IPS DF 6.9 (cell line): ENCODE results near the gene TMEM167B.

ENCODE experiments used
- DNase-seq: peaks from one replicate; pipeline ENCODE4 v3.0.0-alpha.2; 2013; ENCODE audit warnings: low read depth, low spot score
- H3K27ac ChIP-seq: one replicate; pipeline ENCODE4 v1.5.1; 2013; ENCODE audit warnings: low read length, control low read depth
- H3K27me3 ChIP-seq: 2 replicates; pipeline ENCODE4 v1.6.1; 2013; ENCODE audit warnings: mild to moderate bottlenecking, low read length; ENCODE audit not compliant: control insufficient read depth, insufficient read depth
- H3K36me3 ChIP-seq: 2 replicates; pipeline ENCODE4 v1.6.1; 2013; ENCODE audit warnings: low read length; ENCODE audit not compliant: control insufficient read depth, insufficient read depth
- H3K4me1 ChIP-seq: 2 replicates; pipeline ENCODE4 v1.6.1; 2013; ENCODE audit warnings: low read length; ENCODE audit not compliant: control insufficient read depth, insufficient read depth
- H3K4me3 ChIP-seq: 2 replicates; pipeline ENCODE4 v1.5.1; 2013; ENCODE audit warnings: mild to moderate bottlenecking, low read length
- H3K9me3 ChIP-seq: 2 replicates; pipeline ENCODE4 v1.6.1; 2013; ENCODE audit warnings: low read length, inconsistent platforms; ENCODE audit not compliant: control insufficient read depth, insufficient read depth
- WGBS: extraction: QIAGEN DNeasy Blood & Tissue Kit; methylation state at CpG from one replicate; pipeline ENCODE4 v1.1.7; 2013; ENCODE audit warnings: mixed read lengths, missing lambda C conversion rate; ENCODE audit not compliant: insufficient read length, insufficient coverage; 5-methylcytosine and 5-hydroxymethylcytosine counted together

Gene TMEM167B

DNA sequence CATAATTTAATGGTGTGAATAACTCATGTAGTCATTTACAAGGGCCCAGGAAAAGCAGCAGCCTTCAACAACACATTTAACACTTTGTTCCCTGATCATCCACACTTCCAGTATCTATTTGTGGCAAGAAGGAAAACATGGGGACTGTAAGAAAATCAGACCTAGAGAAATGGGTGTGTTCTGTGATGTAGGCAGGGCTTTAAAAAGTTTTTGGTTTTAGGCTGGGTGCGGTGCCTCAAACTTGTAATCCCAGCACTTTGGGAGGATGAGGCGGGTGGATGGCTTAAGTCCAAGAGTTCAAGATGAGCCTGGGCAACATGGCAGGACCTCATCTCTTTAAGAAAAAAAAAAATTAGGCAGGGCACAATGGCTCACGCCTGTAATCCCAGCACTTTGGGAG lies 34.5 kb upstream of the TMEM167B start:
- H3K36me3 ChIP-seq = no peaks in the 10 kb centered on the region
- H3K9me3 ChIP-seq = no peaks in the 10 kb centered on the region
- no peaks in the 10 kb centered on the region for H3K4me1 ChIP-seq
- H3K27me3 ChIP-seq = no peaks in the 10 kb centered on the region
- H3K27ac ChIP-seq = no peak overlapping the region
- no peak overlapping the region for H3K4me3 ChIP-seq
- DNase-seq = no peak
- no CpG with 5 or more reads among the region's 3 CpGs for WGBS

DNA sequence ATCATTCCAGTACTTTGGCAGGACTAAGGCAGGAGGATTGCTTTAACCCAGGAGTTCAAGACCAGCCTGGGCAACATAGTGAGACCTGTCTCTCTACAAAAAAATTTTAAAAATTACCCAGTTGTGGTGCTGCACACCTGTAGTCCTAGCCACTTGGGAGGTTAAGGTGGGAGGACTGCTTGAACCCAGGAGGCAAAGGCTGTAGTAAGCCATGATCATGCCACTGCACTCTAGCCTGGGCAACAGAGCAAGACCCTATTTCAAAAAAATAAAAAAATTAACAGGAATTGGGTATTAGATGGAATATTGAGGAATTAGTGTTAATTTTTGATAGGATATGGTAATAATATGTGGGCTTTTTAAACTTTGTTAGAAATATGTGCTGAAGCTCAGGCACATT lies 31.5 kb upstream of the TMEM167B start:
- no peak overlapping the region for H3K4me3 ChIP-seq
- no peaks in the 10 kb centered on the region for H3K27me3 ChIP-seq
- no peaks in the 10 kb centered on the region for H3K4me1 ChIP-seq
- H3K9me3 ChIP-seq = no peaks in the 10 kb centered on the region
- H3K27ac ChIP-seq = no peak overlapping the region
- DNase-seq = no peak
- no peaks in the 10 kb centered on the region for H3K36me3 ChIP-seq

DNA sequence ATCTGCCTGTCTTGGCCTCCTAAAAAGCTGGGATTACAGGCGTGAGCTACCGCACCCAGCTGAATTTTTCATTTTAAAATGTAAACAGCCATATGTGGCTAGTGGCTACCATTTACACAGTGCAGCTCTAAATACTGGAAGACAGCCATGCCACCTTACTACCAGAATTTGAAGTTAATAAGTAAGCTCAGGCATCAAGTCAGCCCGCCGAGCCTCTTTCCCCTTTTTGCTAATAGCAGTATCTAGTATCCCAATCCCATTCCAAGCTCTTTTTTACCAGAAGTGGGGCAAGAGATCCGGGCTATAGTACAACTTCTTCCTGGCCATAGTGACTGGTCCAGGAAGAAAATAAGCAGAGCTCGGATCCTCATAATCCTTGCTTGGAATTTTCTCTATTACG lies 29.9 kb upstream of the TMEM167B start:
- no peak for DNase-seq
- WGBS = no CpG with 5 or more reads among the region's 7 CpGs

GRCh38 chr1:109061183-109061582 lies 29.4 kb upstream of the TMEM167B start:
- H3K27ac ChIP-seq = no peak overlapping the region
- H3K9me3 ChIP-seq = no peaks in the 10 kb centered on the region
- H3K27me3 ChIP-seq = no peaks in the 10 kb centered on the region
- H3K4me1 ChIP-seq = no peaks in the 10 kb centered on the region
- H3K4me3 ChIP-seq = no peak overlapping the region
- DNase-seq = no peak
- WGBS = no CpG with 5 or more reads among the region's 4 CpGs
- peaks cover 3% of the 10 kb centered on the region; the same call in 1 of the 2 replicates for H3K36me3 ChIP-seq

More for the DNA sequence above, 29.9 kb upstream of the TMEM167B start:
- H3K36me3 ChIP-seq = peaks cover 3% of the 10 kb centered on the region; the same call in 1 of the 2 replicates
- H3K4me3 ChIP-seq = no peak overlapping the region
- no peaks in the 10 kb centered on the region for H3K9me3 ChIP-seq
- no peak overlapping the region for H3K27ac ChIP-seq
- H3K4me1 ChIP-seq = no peaks in the 10 kb centered on the region
- no peaks in the 10 kb centered on the region for H3K27me3 ChIP-seq

DNA sequence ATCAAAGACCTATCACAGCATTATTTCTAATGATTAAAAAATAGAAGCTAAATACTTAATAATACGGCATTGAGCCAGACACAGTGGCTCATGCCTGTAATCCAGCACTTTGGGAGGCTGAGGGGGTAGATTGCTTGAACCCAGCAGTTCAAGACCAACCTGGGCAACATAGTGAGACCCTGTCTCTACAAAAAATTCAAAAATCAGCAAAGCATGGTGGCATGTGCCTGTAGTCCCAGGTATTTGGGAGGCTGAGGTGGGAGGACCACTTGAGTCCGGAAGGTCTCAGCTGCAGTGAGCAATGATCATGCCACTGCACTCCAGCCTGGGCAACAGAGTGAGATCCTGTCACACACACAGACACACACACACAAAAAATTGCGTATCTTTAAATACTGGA lies 25.4 kb upstream of the TMEM167B start:
- H3K4me3 ChIP-seq = no peak overlapping the region
- no peak for DNase-seq
- no CpG with 5 or more reads among the region's 3 CpGs for WGBS
- no peak overlapping the region for H3K27ac ChIP-seq
- H3K9me3 ChIP-seq = no peaks in the 10 kb centered on the region
- H3K36me3 ChIP-seq = peaks cover 3% of the 10 kb centered on the region; the same call in 1 of the 2 replicates
- H3K27me3 ChIP-seq = no peaks in the 10 kb centered on the region
- H3K4me1 ChIP-seq = no peaks in the 10 kb centered on the region

DNA sequence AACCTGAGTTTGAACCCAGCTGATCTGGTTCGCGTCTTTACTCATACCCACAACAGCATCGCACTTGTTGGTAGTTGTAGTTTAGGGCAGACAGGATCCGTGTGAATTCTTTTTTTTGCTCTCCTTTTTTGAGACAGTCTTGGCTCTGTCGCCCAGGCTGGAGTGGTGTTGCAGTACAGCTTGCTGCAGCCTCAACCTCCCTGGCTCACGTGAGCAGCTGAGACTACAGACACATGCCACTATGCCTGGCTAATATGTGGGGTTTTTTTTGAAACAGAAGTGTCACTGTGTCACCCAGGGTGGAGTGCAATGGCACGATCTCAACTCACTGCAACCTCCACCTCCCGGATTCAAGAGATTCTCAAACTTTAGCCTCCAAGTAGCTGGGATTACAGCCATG lies 22.7 kb upstream of the TMEM167B start:
- no peak for DNase-seq
- no peaks in the 10 kb centered on the region for H3K4me1 ChIP-seq
- no peaks in the 10 kb centered on the region for H3K27me3 ChIP-seq
- no peak overlapping the region for H3K27ac ChIP-seq
- no peaks in the 10 kb centered on the region for H3K9me3 ChIP-seq
- H3K4me3 ChIP-seq = no peak overlapping the region
- H3K36me3 ChIP-seq = peaks cover 3% of the 10 kb centered on the region; the same call in 1 of the 2 replicates
- WGBS = no CpG with 5 or more reads among the region's 8 CpGs

- H3K27me3 ChIP-seq = no peaks in the 10 kb centered on the region
- H3K4me1 ChIP-seq = no peaks in the 10 kb centered on the region
- DNase-seq = no peak
- H3K36me3 ChIP-seq = peaks cover 9% of the 10 kb centered on the region
- H3K9me3 ChIP-seq = no peaks in the 10 kb centered on the region
- no peak overlapping the region for H3K27ac ChIP-seq
- no peak overlapping the region for H3K4me3 ChIP-seq
- WGBS = no CpG with 5 or more reads among the region's 1 CpG
These were observed 21.3 kb upstream of the TMEM167B start for GRCh38 chr1:109069294-109069693.

DNA sequence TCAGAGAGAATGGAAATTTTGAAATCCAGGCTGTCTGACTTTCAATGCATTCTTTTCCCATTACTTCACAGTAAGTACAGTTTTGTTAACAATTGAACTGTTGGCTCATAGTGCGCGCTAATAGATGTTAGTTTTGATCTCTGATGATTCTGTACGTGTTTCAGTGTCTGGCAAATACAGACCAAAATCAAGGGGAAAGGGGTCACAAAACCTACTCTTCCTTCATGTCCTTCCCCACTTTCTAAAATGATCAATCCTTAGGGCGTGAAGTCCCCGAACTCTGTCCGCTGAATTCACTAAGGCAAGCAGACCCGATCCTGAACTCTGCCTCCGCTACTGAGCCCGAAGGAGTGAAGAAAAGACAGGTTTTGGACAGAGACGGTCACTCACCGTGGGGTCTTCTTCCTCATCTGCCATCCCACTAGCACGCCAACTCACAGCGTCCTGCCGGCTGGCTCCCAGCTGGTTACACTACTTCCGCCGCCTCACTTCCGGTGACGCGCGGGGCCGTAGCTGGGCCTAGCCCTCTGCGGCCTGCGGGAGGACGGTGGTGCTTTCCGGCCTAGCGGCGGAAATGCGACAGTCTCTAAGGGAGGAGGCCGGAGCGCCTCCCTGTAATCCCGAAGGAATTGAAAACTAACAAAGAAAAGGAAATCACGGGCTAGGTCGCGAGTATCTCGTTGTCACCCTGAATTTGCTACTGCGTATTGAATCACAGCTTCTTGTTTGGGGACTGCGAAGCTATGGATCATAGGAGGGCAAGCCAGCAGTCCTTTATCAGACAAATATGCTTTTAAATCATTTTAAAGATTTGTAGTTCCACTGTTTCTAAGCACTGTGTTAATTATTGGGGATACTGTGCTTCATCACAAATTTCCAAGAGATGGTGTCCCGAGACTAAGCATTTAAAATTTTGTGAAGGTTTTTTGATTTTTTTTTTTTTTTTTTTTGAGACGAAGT lies 14.8 kb upstream of the TMEM167B start, which contains the start of gene TAF13:
Gene TAF13, minus strand, starts transcription at position 473 of the 960 bp plus-strand sequence. Its CDS starts 56 bp downstream, at position 417.
- Histone ChIP-seq H3K9me3 (no peaks in the 10 kb centered on the region), H3K27ac (no peak within 1 kb of the TSS), H3K36me3 (peaks cover 7% of the 10 kb centered on the region; the same call in 1 of the 2 replicates), H3K27me3 (no peaks in the 10 kb centered on the region), H3K4me1 (no peaks in the 10 kb centered on the region; the same call in 1 of the 2 replicates), H3K4me3 (peak within 1 kb of the TSS; percentile 97; the same call in 1 of the 2 replicates)
- WGBS = no CpG with 5 or more reads among the region's 39 CpGs
- no peak for DNase-seq

DNA sequence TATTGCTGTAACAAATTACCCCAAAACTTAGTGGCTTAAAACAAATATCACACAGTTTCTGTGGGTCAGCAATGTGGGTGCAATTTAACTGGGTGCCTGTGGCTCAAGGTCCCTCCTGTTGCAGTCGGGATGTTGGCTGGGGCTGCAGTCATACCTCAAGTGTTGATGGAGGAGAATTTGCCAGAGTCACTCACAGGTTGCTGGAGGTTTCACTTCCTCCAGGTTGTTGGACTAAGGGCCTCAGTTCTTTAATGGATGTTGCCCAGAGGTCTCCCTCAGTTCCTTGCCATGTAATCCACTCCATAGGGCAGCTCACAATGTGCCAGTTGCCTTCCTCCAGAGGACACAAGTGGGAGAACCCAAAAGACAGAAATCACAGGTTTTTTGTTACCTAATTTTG lies 12.2 kb upstream of the TMEM167B start:
- no peak for DNase-seq
- Histone ChIP-seq H3K27me3 (no peaks in the 10 kb centered on the region), H3K27ac (no peak overlapping the region), H3K4me1 (no peaks in the 10 kb centered on the region; the same call in 1 of the 2 replicates), H3K9me3 (no peaks in the 10 kb centered on the region), H3K36me3 (peaks cover 4% of the 10 kb centered on the region; the same call in 1 of the 2 replicates), H3K4me3 (no peak overlapping the region)
- no CpG with 5 or more reads among the region's 1 CpG for WGBS

DNA sequence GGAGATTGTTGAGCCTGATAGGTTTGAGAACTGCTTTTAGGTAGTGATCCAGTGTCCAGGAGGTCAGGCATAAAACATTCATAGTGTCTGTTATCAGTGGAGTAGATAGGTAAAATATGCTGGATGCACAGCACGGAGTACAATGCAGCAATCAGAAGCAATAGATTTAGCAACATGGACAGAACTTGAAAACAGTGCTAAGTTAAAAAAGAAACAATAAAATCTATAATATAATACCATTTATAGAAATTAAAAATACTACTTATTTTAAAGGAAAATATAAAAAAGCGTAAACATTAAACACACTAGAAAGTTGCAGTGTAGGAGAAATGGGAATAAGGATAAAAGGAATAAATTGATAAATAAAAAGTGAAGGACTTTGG lies 11.3 kb upstream of the TMEM167B start:
- DNase-seq = no peak
- Histone ChIP-seq H3K4me3 (no peak overlapping the region), H3K4me1 (no peaks in the 10 kb centered on the region; the same call in 1 of the 2 replicates), H3K9me3 (no peaks in the 10 kb centered on the region), H3K36me3 (no peaks in the 10 kb centered on the region), H3K27me3 (no peaks in the 10 kb centered on the region), H3K27ac (no peak overlapping the region)
- 100% methylated on average over 1 of the region's 2 CpGs for WGBS
